Loucy (cell line): Measurements from ENCODE around the gene KLHL17.

ENCODE experiments used
- H2AFZ ChIP-seq: fragments of 200-600 bp; sonication (generic); 2 replicates; pipeline ENCODE4 v1.6.0; 2016; ENCODE audit warnings: antibody characterized with exemption, mild to moderate bottlenecking, low read length, moderate library complexity
- H3F3A ChIP-seq: fragments of 200-600 bp; 2 replicates; pipeline ENCODE4 v1.6.0; 2016; ENCODE audit warnings: antibody characterized with exemption, low read depth, mild to moderate bottlenecking
- H3K27me3 ChIP-seq: fragments of 200-600 bp; sonication (generic); 2 replicates; pipeline ENCODE4 v1.6.1; 2014; ENCODE audit warnings: low read length, mild to moderate bottlenecking; ENCODE audit not compliant: insufficient read depth, poor library complexity, severe bottlenecking
- H3K36me3 ChIP-seq: fragments of 200-600 bp; sonication (generic); 2 replicates; pipeline ENCODE4 v1.6.1; 2016; ENCODE audit warnings: low read length; ENCODE audit not compliant: insufficient read depth
- H3K4me1 ChIP-seq: fragments of 200-600 bp; sonication (generic); 2 replicates; pipeline ENCODE4 v1.5.1; 2014; ENCODE audit warnings: low read length, mild to moderate bottlenecking; ENCODE audit not compliant: insufficient read depth, poor library complexity, severe bottlenecking
- H3K4me2 ChIP-seq: fragments of 200-600 bp; sonication (generic); 2 replicates; pipeline ENCODE4 v1.6.0; 2014; ENCODE audit warnings: antibody characterized with exemption, low read length, low read depth, mild to moderate bottlenecking; ENCODE audit not compliant: poor library complexity, severe bottlenecking
- H3K4me3 ChIP-seq: fragments of 200-600 bp; sonication (generic); 2 replicates; pipeline ENCODE4 v1.5.1; 2014; ENCODE audit warnings: low read length, mild to moderate bottlenecking, mixed read lengths; ENCODE audit not compliant: poor library complexity, severe bottlenecking
- H3K79me2 ChIP-seq: fragments of 200-600 bp; sonication (generic); 2 replicates; pipeline ENCODE4 v1.6.1; 2014; ENCODE audit warnings: low read length; ENCODE audit not compliant: insufficient read depth
- H3K9ac ChIP-seq: fragments of 200-600 bp; sonication (generic); 2 replicates; pipeline ENCODE4 v1.6.0; 2014; ENCODE audit warnings: mild to moderate bottlenecking, low read depth, low read length, moderate library complexity; ENCODE audit not compliant: poor library complexity, severe bottlenecking
- H3K9me2 ChIP-seq: fragments of 200-600 bp; sonication (generic); replicated peaks from 2 replicates; pipeline ENCODE4 v1.6.1; 2016; ENCODE audit warnings: low read depth, low read length, mixed read lengths
- H3K9me3 ChIP-seq: fragments of 200-600 bp; sonication (generic); 2 replicates; pipeline ENCODE4 v1.6.1; 2014; ENCODE audit warnings: mild to moderate bottlenecking, antibody characterized with exemption, low read length, low read depth; ENCODE audit not compliant: insufficient read depth
- H4K20me1 ChIP-seq: fragments of 200-600 bp; sonication (generic); 2 replicates; pipeline ENCODE4 v1.6.0; 2014; ENCODE audit warnings: antibody characterized with exemption, low read length, mild to moderate bottlenecking; ENCODE audit not compliant: insufficient read depth, poor library complexity, severe bottlenecking
- CTCF ChIP-seq: fragments of 200-600 bp; sonication (generic); conservative IDR thresholded peaks from 2 replicates; pipeline ENCODE4 v1.5.1; 2014; ENCODE audit warnings: mild to moderate bottlenecking, antibody characterized with exemption, low read length
- EZH2phosphoT487 ChIP-seq: fragments of 200-600 bp; IDR thresholded peaks from 2 replicates; pipeline ENCODE4 v1.6.1; 2018; ENCODE audit warnings: antibody characterized with exemption, mild to moderate bottlenecking, moderate library complexity, borderline replicate concordance

Gene KLHL17

GRCh38 chr1:955474-955873, 4.9 kb upstream of the KLHL17 start:
- Histone ChIP-seq H3K4me3 (no peak overlapping the region), H3K27me3 (no peaks in the 10 kb centered on the region), H3K9me2 (no peaks in the 10 kb centered on the region), H2AFZ (no peak overlapping the region), H3K4me2 (no peak overlapping the region), H4K20me1 (peaks cover 14% of the 10 kb centered on the region), H3K4me1 (peaks cover 12% of the 10 kb centered on the region), H3K9ac (no peak overlapping the region), H3K36me3 (peaks cover 45% of the 10 kb centered on the region; the same call in 1 of the 2 replicates), H3F3A (no peaks in the 10 kb centered on the region), H3K9me3 (no peaks in the 10 kb centered on the region), H3K79me2 (peaks cover 29% of the 10 kb centered on the region)
- TF ChIP-seq CTCF (no peak), EZH2phosphoT487 (no peak)

- H3K9me3 ChIP-seq: no peaks in the 10 kb centered on the region
- H3K4me2 ChIP-seq: peak overlapping the region; percentile 98
- no peaks in the 10 kb centered on the region for H3F3A ChIP-seq
- H4K20me1 ChIP-seq: peaks cover 14% of the 10 kb centered on the region
- no peaks in the 10 kb centered on the region for H3K27me3 ChIP-seq
- peaks cover 29% of the 10 kb centered on the region for H3K79me2 ChIP-seq
- H3K4me3 ChIP-seq: no peak overlapping the region
- no peak overlapping the region for H3K9ac ChIP-seq
- TF ChIP-seq EZH2phosphoT487: no peak
- TF ChIP-seq CTCF: no peak
- H2AFZ ChIP-seq: no peak overlapping the region
- H3K9me2 ChIP-seq: no peaks in the 10 kb centered on the region
- peaks cover 15% of the 10 kb centered on the region for H3K4me1 ChIP-seq
- H3K36me3 ChIP-seq: peaks cover 40% of the 10 kb centered on the region; the same call in 1 of the 2 replicates
Observed at GRCh38 chr1:956636-957035, 3.7 kb upstream of the KLHL17 start.

GRCh38 chr1:958823-959730, 1.3 kb upstream of the KLHL17 start, which contains the start of gene NOC2L:
TSS of gene NOC2L (minus strand) at chr1:959256. CDS start at chr1:959240, 16 bp downstream.
- no peaks in the 10 kb centered on the region for H3K27me3 ChIP-seq
- H3K79me2 ChIP-seq: peaks cover 29% of the 10 kb centered on the region
- no peaks in the 10 kb centered on the region for H3K9me2 ChIP-seq
- no peaks in the 10 kb centered on the region for H3K9me3 ChIP-seq
- H4K20me1 ChIP-seq: peaks cover 14% of the 10 kb centered on the region
- peaks cover 15% of the 10 kb centered on the region for H3K4me1 ChIP-seq
- peak within 1 kb of the TSS; percentile 97 for H3K9ac ChIP-seq
- peak within 1 kb of the TSS; percentile 87 for H2AFZ ChIP-seq
- no peak for TF ChIP-seq CTCF
- TF ChIP-seq EZH2phosphoT487: no peak
- H3F3A ChIP-seq: no peaks in the 10 kb centered on the region
- peaks cover 18% of the 10 kb centered on the region; the same call in 1 of the 2 replicates for H3K36me3 ChIP-seq
- H3K4me3 ChIP-seq: peak within 1 kb of the TSS; percentile 100
- peak within 1 kb of the TSS; percentile 98 for H3K4me2 ChIP-seq
